Osteocyte (in vitro differentiated cells): ENCODE results near the gene KATNB1. TPM values are rescaled to one million over a fixed set of nuclear protein-coding genes. Genes with fewer than 3 reads are reported as not detected.

Experiments used
- DNase-seq: peaks from one replicate; pipeline ENCODE4 v3.0.0; 2021; ENCODE audit warnings: mixed read lengths; ENCODE audit not compliant: unreplicated experiment; ENCODE audit errors: extremely low spot score
- H3K27ac Mint-ChIP-seq: one replicate; pipeline ENCODE4 v1.8.0; 2021; ENCODE audit warnings: mild to moderate bottlenecking, mixed read lengths; ENCODE audit not compliant: unreplicated experiment
- H3K27me3 Mint-ChIP-seq: one replicate; pipeline ENCODE4 v1.8.0; 2021; ENCODE audit warnings: mixed read lengths; ENCODE audit not compliant: unreplicated experiment
- H3K36me3 Mint-ChIP-seq: one replicate; pipeline ENCODE4 v1.8.0; 2021; ENCODE audit warnings: mixed read lengths; ENCODE audit not compliant: unreplicated experiment
- H3K4me1 Mint-ChIP-seq: one replicate; pipeline ENCODE4 v1.8.0; 2021; ENCODE audit warnings: mixed read lengths; ENCODE audit not compliant: unreplicated experiment
- H3K4me3 Mint-ChIP-seq: one replicate; pipeline ENCODE4 v1.8.0; 2021; ENCODE audit warnings: mild to moderate bottlenecking, moderate library complexity, mixed read lengths; ENCODE audit not compliant: unreplicated experiment
- H3K9me3 Mint-ChIP-seq: one replicate; pipeline ENCODE4 v1.8.0; 2021; ENCODE audit warnings: mixed read lengths; ENCODE audit not compliant: unreplicated experiment
- CTCF ChIP-seq: fragments of 200-600 bp; sonication (generic); IDR thresholded peaks from 2 replicates; pipeline ENCODE4 v1.5.0; 2021; ENCODE audit warnings: antibody characterized with exemption, mild to moderate bottlenecking, moderate library complexity
- total RNA-seq: library from RNA; stranded (reverse); gene quantifications from 2 replicates; pipeline ENCODE4 v1.2.1, GENCODE V29; 2021

Gene KATNB1
- total RNA-seq, 1 donor from 2014 or later: 15.9 TPM

GRCh38 chr16:57762365-57763040 lies 26.9 kb downstream of the KATNB1 start:
- Mint-ChIP-seq H3K27ac (peak overlapping the region; percentile 3), H3K4me3 (no peak overlapping the region), H3K4me1 (peaks cover 21% of the 10 kb centered on the region), H3K27me3 (no peaks in the 10 kb centered on the region), H3K36me3 (peaks cover 40% of the 10 kb centered on the region), H3K9me3 (no peaks in the 10 kb centered on the region)
- TF ChIP-seq CTCF: no peak
- DNase-seq: no peak

- Mint-ChIP-seq H3K36me3 (peaks cover 40% of the 10 kb centered on the region), H3K9me3 (no peaks in the 10 kb centered on the region), H3K4me3 (no peak overlapping the region), H3K27ac (peak overlapping the region; percentile 50), H3K27me3 (no peaks in the 10 kb centered on the region), H3K4me1 (peaks cover 21% of the 10 kb centered on the region)
- TF ChIP-seq CTCF: no peak
- DNase-seq: no peak
Observed at GRCh38 chr16:57763285-57764005, 27.9 kb downstream of the KATNB1 start.

DNA sequence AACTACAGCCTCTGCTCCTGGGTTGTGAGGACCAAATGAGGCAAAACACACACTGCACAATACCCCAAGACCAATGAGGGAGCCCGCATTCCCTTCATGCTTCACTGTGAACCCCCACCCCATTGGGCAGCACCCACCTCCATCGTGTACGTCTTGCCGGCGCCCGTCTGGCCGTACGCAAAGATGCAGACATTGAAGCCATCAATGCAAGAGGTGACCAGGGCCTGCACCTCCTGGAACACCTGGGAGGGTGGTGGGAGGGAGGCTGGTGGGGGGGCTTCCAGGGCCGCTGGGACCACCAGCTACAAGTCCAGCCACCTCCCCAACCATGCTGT lies 28.4 kb downstream of the KATNB1 start:
- no peak for TF ChIP-seq CTCF
- peaks cover 21% of the 10 kb centered on the region for H3K4me1 Mint-ChIP-seq
- DNase-seq: no peak
- H3K9me3 Mint-ChIP-seq: no peaks in the 10 kb centered on the region
- H3K27ac Mint-ChIP-seq: peak overlapping the region; percentile 50
- H3K4me3 Mint-ChIP-seq: no peak overlapping the region
- H3K36me3 Mint-ChIP-seq: peaks cover 40% of the 10 kb centered on the region
- H3K27me3 Mint-ChIP-seq: no peaks in the 10 kb centered on the region

DNA sequence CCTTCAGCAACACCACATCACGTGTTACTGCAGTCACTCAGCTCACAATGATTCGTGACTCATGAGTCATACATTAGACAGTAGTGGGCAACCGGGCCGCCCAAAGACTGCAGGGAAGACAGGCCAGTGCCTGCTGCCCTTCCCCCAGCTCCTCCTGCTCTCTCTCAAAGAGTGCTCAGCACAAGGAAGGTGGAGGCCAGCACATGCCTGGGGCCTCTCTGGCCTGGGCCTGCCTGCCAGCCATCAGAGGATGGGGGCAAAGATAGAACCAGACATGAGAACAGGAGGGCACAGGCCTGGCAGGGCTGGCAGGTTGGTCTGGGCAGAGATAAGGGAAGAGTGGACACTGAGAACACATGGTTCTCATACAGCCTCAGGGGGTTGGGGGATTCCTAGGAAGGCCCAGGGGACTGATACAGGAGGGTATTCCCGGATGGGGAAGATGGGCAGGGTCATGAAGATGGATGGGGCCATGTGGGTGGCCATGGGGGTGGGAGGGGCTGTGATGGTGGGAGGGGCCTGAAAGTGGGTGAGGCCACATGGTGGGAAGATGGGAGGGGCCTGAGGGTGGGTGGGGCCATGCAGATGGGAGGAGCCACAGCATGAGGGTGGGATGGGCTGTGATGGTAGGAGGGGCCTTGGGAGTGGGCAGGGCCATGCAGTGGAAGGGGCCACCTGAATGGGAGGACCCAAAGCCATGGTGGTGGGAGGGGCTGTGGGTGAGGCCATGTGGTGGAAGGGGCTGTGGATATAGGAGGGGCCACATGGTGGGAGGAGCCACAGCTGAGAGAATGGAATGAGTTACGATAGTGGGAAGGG lies 29.0 kb downstream of the KATNB1 start:
- Mint-ChIP-seq H3K27me3 (no peaks in the 10 kb centered on the region), H3K4me1 (peaks cover 21% of the 10 kb centered on the region), H3K4me3 (no peak overlapping the region), H3K36me3 (peaks cover 40% of the 10 kb centered on the region), H3K27ac (peak overlapping the region; percentile 85), H3K9me3 (no peaks in the 10 kb centered on the region)
- no peak for TF ChIP-seq CTCF
- DNase-seq: no peak
